ENCODE measurements around the gene CALR.
"Not testable (repeated sequence)": the region's sequence is repeated elsewhere in the genome, so short reads cannot be mapped to it uniquely, and the experiment has no call there.

CALR gene

DNA sequence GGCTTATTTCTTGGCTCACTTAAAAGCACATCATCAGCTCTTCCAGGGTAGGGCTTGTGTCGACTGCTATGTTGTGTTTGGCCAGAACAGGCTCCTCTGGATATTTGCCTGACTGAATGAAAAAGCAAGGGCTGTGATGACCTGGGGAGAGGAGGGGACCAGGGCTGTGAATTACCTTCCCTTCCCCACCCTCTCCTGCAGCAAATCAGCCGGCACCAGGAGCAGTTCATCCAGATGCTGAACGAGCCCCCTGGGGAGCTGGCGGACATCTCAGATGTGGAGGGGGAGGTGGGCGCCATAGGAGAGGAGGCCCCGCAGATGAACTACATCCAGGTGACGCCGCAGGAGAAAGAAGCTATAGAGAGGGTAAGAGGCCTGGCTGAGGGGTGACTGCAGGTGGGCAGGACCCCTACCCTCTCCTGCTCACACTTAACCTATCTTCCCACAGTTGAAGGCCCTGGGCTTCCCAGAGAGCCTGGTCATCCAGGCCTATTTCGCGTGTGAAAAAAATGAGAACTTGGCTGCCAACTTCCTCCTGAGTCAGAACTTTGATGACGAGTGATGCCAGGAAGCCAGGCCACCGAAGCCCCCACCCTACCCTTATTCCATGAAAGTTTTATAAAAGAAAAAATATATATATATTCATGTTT is 14.2 kb downstream of the CALR start:
- no peak for DNase-seq (ENCODE audit: low spot score)
- no peak for FAIRE-seq

GRCh38 chr19:12953138-12953798 is 14.9 kb downstream of the CALR start:
- no peak for DNase-seq (ENCODE audit: low spot score)
- FAIRE-seq, result no peak

DNA sequence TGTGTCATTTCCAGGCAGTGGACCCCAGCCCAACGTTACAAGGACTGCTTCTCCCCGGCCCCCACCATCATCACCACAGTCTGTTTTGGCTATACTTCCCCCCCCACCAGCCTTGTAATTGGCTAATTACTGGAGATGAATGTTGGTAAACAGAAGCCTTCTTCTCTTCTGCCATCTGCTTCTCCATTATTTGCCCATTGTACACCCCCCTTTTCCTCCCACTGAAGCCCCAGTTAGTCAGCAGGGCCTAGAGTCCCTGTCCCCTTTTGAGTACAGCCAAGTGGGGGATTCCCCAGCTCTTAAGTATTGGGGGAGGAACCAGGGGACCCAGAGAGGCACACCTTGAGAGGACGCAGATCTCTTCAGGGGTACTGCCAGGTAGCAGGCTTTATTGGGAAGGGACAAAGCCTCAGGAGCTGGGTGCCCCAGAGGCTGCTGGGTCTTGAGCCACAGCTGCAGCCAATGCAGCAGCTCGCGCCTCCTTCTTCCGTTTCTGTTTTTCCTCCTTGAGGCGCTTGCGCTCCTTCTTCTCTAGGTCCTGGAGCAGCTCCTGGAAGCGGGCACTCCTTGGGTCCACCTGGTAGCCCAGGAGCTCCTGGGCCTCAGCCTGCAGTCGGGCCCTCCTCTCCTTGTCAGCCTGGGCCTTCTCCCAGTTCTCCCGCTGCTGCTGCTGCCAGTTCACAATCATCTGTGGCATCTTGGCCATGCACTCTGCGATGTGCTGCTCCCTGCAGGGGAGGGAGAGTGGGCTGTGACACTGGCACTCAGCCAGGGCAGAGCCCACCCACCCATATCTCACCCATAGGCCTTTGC is 15.6 kb downstream of the CALR start:
- FAIRE-seq (no peak), DNase-seq (ENCODE audit: low spot score) (no peak)

GRCh38 chr19:12954612-12954962 is 16.2 kb downstream of the CALR start:
- DNase-seq (ENCODE audit: low spot score), result no peak
- no peak for FAIRE-seq

DNA sequence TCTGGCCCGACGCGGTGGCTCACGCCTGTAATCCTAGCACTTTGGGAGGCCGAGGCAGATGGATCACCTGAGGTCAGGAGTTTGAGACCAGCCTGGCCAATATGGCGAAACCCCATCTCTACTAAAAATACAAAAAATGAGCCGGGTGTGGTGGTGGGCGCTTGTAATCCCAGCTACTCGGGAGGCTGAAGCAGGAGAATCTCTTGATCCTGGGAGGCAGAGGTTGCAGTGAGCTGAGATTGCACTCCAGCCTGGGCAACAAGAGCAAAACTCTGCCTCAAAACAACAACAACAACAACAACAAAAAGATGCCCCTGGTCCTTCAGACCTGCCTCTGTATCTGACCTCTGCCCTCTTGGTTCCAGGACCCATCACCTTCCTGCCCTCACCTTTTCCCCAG is 17.2 kb downstream of the CALR start:
- FAIRE-seq; DNase-seq (ENCODE audit: low spot score): not testable (repeated sequence)

GRCh38 chr19:12955996-12956395 is 17.6 kb downstream of the CALR start:
- DNase-seq (ENCODE audit: low spot score) (no peak), FAIRE-seq (no peak)

GRCh38 chr19:12956446-12957388 is 18.3 kb downstream of the CALR start, which contains the start of gene GADD45GIP1:
Gene GADD45GIP1, minus strand, starts transcription at chr19:12957223. Its CDS starts 11 bp downstream, at chr19:12957212.
- DNase-seq (ENCODE audit: low spot score), result peak; percentile 69

DNA sequence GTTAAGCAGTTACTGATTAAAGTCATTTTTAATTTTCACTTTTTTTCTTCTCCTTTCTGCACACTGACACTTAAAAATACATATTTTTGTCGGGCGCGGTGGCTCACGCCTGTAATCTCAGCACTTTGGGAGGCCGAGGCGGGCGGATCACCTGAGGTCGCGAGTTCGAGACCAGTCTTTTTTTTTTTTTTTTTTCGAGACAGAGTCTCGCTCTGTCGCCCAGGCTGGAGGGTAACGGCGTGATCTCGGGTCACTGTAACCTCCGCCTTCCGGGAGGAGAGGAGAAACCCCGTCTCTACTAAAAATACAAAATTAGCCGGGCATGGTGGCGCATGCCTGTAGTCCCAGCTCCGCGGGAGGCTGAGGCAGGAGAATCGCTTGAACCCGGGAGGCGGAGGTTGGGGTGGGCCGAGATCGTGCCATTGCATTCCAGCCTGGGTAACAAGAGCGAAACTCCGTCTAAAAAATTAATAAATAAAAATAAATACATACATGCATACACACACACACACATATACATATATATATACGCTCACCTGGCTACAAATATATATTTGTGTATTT is 19.1 kb downstream of the CALR start:
- not testable (repeated sequence) for DNase-seq (ENCODE audit: low spot score); FAIRE-seq

More at GRCh38 chr19:12956446-12957388, 18.3 kb downstream of the CALR start, which contains the start of gene GADD45GIP1:
- FAIRE-seq, result no peak

- FAIRE-seq, result no peak
Observed at GRCh38 chr19:12959481-12959880, 21.1 kb downstream of the CALR start.

DNA sequence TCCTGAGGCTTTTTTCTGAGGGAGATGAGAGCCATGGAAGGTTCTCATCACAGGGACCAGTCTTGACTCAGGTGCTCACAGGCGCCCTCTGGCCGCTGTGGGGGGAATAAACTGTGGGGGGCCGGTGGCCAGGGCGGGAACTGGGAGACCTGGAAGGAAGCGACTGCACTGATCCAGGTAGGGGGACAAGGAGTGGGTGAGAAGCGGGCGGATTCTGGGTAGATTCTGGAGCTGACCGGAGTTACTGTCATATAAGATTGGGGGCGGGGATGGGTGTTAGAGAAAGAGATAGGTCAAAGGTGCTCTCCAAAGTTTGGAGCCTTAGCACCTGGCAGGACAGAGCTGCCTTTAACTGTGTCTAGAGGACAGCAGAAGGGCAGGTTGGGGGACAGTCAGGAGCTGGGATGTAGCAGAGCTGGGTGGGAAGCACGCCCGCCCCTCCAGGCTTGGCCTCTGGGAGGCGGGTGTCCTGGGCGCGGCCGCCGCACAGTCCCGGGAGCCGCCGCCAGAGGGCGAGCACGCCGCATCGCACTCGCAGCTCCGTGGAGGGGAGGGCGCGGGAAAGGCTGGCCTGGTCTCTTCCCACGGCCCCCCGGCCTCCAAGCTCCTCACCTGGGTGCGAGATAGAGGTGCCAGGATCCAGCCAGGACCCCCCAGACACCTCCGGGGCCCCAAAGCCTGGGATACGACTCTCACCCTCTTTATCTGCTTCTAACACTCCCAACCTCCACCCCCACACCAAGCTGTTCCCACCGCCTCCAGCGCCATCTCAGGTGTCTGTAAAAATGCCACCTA is 26.8 kb downstream of the CALR start:
- FAIRE-seq, result no peak

More at GRCh38 chr19:12959481-12959880, 21.1 kb downstream of the CALR start:
- DNase-seq (ENCODE audit: low spot score), result no peak

DNA sequence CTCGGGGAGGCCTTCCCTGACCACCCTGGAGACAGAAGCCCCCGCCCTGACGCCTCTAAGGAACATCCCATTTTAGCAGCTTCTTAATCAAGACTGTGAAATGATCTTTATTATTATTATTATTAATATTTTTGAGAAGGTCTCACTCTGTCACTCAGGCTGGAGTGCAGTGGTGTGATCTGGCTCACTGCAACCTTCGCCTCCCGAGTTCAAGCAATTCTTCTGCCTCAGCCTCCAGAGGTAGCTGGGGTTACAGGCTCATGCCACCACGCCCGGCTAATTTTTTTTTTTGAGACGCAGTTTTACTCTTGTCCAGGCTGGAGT is 27.4 kb downstream of the CALR start:
- DNase-seq (ENCODE audit: low spot score) (no peak), FAIRE-seq (no peak)

More for the DNA sequence above, 26.8 kb downstream of the CALR start:
- DNase-seq (ENCODE audit: low spot score), result peak; percentile 52

DNA sequence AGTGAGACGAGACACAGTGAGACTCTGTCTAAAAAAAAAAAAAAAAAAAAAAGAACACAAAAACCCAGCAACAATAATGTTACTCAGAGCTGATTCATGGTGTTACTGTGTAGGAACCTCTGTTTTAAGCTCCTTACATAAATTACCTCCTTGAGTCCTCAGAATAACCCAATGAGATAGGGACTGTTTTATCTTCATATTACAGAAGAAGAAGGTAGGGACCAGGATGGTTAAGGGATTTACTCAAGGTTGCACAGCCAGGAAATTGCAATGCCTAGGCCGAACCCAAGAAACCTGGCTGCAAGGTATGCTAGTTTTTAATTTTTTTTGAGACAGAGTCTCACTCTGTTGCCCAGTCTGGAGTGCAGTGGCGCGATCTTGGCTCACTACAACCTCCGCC is 29.5 kb downstream of the CALR start:
- DNase-seq (ENCODE audit: low spot score) (no peak), FAIRE-seq (no peak)

GRCh38 chr19:12969292-12969988 is 31.0 kb downstream of the CALR start, which contains the start of gene DAND5:
Gene DAND5, plus strand, starts transcription at chr19:12969576. Its CDS starts 85 bp downstream, at chr19:12969661.
- DNase-seq (ENCODE audit: low spot score) (no peak), FAIRE-seq (no peak)

GRCh38 chr19:12970070-12970820 is 31.8 kb downstream of the CALR start:
- FAIRE-seq (no peak), DNase-seq (ENCODE audit: low spot score) (no peak)

DNA sequence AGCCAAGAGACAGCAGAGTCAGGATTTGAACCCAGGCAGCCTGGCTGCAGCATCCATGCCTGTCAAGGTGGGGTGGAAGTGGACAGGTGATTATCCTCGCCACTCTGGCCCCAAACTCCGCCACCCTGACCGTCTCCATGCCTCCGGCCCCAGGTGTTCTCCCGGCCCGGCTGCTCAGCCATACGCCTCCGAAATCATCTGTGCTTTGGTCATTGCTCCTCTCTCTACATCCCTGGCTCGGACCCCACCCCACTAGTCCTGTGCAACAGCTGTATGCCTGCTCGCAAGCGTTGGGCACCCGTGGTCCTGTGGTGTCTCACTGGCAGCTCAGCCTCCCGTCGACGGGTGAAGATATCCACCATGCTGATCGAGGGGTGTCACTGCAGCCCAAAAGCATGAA is 34.8 kb downstream of the CALR start:
- DNase-seq (ENCODE audit: low spot score) (no peak), FAIRE-seq (no peak)

DNA sequence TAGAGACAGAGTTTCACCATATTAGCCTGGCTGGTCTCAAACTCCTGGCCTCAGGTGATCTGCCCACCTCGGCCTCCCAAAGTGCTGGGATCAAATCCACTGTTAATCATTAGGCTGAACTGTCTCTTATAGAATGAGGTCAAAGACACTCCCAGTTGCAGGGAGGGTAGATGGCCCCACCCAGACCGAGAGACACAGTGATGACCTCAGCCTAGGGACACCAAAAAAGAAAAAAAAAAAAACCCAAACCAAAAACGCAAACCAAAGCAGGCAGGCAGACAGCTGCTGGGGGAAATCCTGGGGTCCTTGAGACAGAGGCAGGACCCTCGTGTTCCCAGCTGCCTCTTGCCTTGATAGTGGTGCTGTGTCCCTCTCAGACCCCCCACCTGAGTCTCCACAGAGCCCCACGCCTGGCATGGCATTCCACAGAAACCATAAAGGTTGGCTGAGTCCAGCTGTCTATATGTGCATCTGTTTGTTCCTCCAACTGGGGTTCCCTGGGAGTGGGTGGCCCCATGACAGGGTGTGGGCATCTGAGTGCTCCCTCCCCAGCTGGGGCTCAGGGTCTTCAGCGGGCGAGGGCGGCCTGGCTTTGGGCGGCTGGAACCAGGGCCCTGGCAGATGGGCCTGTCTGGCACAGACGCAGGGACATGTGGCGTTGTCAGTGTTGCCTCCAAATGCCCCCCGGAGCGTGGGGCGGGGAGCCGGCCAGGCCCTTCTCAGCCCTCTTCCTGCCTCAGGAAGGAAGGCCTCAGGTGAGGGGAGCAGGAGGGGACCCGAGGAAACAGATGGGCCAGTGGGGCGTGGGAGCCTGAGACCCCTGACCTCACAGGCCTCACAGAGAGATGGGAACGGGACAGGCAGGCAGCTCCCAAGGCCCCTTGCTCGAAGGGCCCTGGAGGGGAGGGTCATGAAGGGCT is 36.2 kb downstream of the CALR start:
- DNase-seq (ENCODE audit: low spot score) (peak; percentile 40), FAIRE-seq (no peak)

DNA sequence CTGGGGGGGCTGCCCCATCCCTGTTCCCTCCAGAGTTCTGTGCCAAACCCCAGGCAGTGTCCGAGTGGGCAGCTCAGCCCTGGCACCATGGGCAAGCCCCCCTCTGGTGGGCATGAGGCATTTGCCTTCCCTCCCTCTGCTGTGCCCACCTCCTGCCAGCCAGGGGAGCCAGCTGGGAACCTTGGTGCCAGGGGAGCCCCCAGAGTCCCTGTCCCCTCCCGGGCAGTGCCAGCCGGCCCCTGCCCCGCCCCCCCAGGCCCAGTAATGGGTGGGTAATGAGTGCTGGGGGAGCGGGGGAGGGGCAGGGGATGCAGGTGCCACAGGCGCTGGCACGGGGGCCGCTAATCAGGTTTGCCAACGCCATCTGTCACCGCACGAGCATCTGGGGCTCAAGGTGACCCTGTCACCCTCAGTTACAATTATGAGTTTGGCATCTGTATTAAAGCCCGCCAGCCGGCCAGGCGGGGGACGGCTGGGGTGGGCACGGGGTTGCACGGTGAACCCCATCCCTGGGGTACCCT is 36.9 kb downstream of the CALR start:
- FAIRE-seq (no peak), DNase-seq (ENCODE audit: low spot score) (no peak)

Data from RCC 7860 (cell line).